Stomach (tissue), 9 donors: ENCODE results near the gene GZF1. TPM values are rescaled to one million over a fixed set of nuclear protein-coding genes. Genes with fewer than 3 reads are reported as not detected.

Experiments used
- DNase-seq, 2 donors: peaks; one replicate each; pipeline versions ENCODE4 v3.0.0 to v3.0.0-alpha.2; 2013 to 2019
- H3K27ac ChIP-seq, 5 donors: fragments of 200-600 bp in 4 of 5; sonication (generic) in 4 of 5; one replicate each; pipeline ENCODE4 v1.5.1; 2013 to 2019; ENCODE audit warnings: mild to moderate bottlenecking in 1 of 5, moderate library complexity in 1 of 5
- H3K27me3 ChIP-seq, 3 donors: fragments of 200-600 bp; sonication (generic); one replicate each; pipeline ENCODE4 v1.5.1; 2017 to 2019; ENCODE audit warnings: mixed run types in 1 of 3
- H3K36me3 ChIP-seq, 4 donors: fragments of 200-600 bp; sonication (generic); 1 replicate in 3 of 4; 2 replicates in 1 of 4; pipeline ENCODE4 v1.5.1; 2016 to 2019
- H3K4me1 ChIP-seq, 4 donors: fragments of 200-600 bp; sonication (generic); one replicate each; pipeline ENCODE4 v1.5.1; 2016 to 2019
- H3K4me3 ChIP-seq, 4 donors: fragments of 200-600 bp; sonication (generic) in 3 of 4; one replicate each; pipeline ENCODE4 v1.5.1; 2016 to 2019; ENCODE audit warnings: mild to moderate bottlenecking in 1 of 4
- H3K9me3 ChIP-seq, 4 donors: fragments of 200-600 bp; sonication (generic); one replicate each; pipeline ENCODE4 v1.5.1; 2016 to 2019
- CTCF ChIP-seq, 7 experiments: fragments of 450-650 bp in 4 of 7; fragments of 200-600 bp in 3 of 7; sonication (generic) in 3 of 7; IDR thresholded peaks; one replicate each; pipeline ENCODE4 v1.5.1; 2016 to 2019; ENCODE audit warnings: antibody characterized with exemption in 7 of 7, control low read depth in 2 of 7, mild to moderate bottlenecking in 1 of 7
- EP300 ChIP-seq: sonication (generic); formaldehyde crosslinking; IDR thresholded peaks from one replicate; pipeline ENCODE4 v1.6.1; 2017; ENCODE audit warnings: antibody characterized with exemption
- POLR2A ChIP-seq, 4 donors: fragments of 450-650 bp; IDR thresholded peaks; one replicate each; pipeline ENCODE4 v1.6.1; 2016; ENCODE audit warnings: antibody characterized with exemption in 4 of 4, control low read depth in 2 of 4, mild to moderate bottlenecking in 1 of 4, moderate library complexity in 1 of 4
- POLR2AphosphoS5 ChIP-seq, 3 donors: sonication (generic); formaldehyde crosslinking; IDR thresholded peaks; one replicate each; pipeline ENCODE4 v1.6.1; 2016; ENCODE audit warnings: antibody characterized with exemption in 3 of 3
- WGBS, 5 donors: extraction: QIAGEN DNeasy Blood & Tissue Kit in 3 of 5; methylation state at CpG; one replicate each; pipeline versions ENCODE4 v1.1.5 to v1.1.7; 2013 to 2018; 5-methylcytosine and 5-hydroxymethylcytosine counted together
- intact Hi-C: fragments of 100-400 bp; cut with DNase I; formaldehyde crosslinking; loops from one replicate; pipeline ENCODE4 v1.15.1; 2023; ENCODE audit warnings: low total_unique reads
- polyA plus RNA-seq, 3 donors: library from polyadenylated mRNA; stranded (reverse); fragments of 200-250 nt; gene quantifications; one replicate each; pipeline ENCODE4 v1.2.3, GENCODE V29; 2013
- total RNA-seq, 5 donors: library from RNA; depleted of rRNA; stranded (reverse); fragments of >200 nt; gene quantifications; one replicate each; pipeline versions ENCODE4 v1.1.0 to v1.2.3, GENCODE V29; 2014 to 2016
- donor health status: healthy with polysubstance abuse.
- donor health status: Bipolar disorder and iron deficiency.
- donor health status: healthy.

Gene GZF1
- total and polyA plus RNA-seq, 8 donors, result 2.9 to 19.7 (median 8.6) TPM

DNA sequence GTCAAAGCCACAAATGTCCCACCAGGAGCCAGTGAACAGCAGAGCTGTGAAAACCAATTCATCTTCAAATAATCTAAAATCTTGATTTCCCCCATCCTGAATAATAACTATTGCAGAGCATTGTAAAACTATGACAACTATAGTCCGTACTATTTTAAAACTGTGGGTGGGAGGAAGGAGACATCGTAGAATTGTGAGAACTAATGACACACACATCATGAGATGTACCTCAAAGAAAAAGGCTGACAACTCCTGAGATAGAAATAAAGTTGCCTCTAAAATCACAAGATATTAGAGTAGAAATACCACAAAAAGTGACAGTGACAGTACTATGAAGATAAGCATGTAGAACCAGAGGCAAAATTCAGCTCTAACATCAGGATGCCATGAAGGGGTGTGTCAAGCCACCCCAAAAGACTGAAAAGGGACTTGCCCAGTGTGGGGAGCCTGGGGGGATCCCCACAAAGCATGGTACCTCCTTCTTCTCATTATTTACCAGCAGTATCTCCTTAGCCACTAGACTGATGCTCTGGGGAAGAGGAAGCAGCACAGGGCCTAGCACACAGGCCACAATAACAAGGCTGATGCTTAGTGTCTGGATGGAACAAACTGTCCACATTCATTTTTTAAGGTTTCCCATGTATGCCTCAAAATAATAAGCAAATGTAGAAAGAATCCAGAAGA, 45.9 kb downstream of the GZF1 start:
- Histone ChIP-seq H3K9me3 (no peaks in the 10 kb centered on the region), H3K27me3 (no peaks in the 10 kb centered on the region), H3K36me3 (no peaks in the 10 kb centered on the region), H3K27ac (no peak overlapping the region), H3K4me1 (peaks cover 12 to 45% (median 23%) of the 10 kb centered on the region in 4 donors), H3K4me3 (no peak overlapping the region)
- DNase-seq, result no peak
- WGBS, 5 donors, result 85 to 92% (median 92%) methylated on average over 2 of the region's 2 CpGs
- TF ChIP-seq POLR2A (IDR thresholded peaks at IDR 0.05) (no peak), EP300 (no peak), POLR2AphosphoS5 (IDR thresholded peaks at IDR 0.05) (no peak), CTCF (IDR thresholded peaks at IDR 0.05) (no peak)
- intact Hi-C loops, result no loop called here

GRCh38 chr20:23408957-23409356, 47.0 kb downstream of the GZF1 start:
- Histone ChIP-seq H3K4me3 (no peak overlapping the region), H3K27me3 (no peaks in the 10 kb centered on the region), H3K4me1 (peaks cover 8 to 44% (median 14%) of the 10 kb centered on the region in 4 donors), H3K36me3 (no peaks in the 10 kb centered on the region), H3K27ac (no peak overlapping the region), H3K9me3 (no peaks in the 10 kb centered on the region)
- WGBS, 5 donors, result 93 to 97% (median 95%) methylated on average over 2 of the region's 2 CpGs
- intact Hi-C loops, result no loop called here
- DNase-seq, result no peak
- TF ChIP-seq EP300, result no peak
- TF ChIP-seq CTCF (IDR thresholded peaks at IDR 0.05), result no peak
- no peak for TF ChIP-seq POLR2AphosphoS5 (IDR thresholded peaks at IDR 0.05)
- no peak for TF ChIP-seq POLR2A (IDR thresholded peaks at IDR 0.05)

DNA sequence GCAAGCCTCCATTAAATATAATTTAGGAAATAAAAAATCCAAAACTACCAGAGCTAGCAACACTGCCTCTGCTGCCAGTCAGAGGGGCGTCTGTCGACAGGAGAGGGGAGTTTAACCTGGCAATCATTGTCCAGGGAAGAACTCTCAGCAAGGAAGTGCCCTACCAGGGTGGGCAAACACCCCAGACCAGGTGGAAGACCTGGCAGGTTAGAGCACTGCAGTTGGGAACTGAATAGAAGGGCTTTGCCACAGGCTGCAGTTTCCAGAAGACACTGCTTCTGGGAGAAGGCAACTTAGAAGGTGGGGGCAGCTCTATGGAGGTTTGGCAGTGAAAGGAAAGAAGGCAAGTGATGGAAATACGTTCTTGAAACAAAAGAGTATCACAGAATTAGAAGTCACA, 47.8 kb downstream of the GZF1 start:
- 82 to 89% (median 86%) methylated on average over 3 of the region's 3 CpGs for whole genome bisulfite sequencing, 5 donors
- no peaks in the 10 kb centered on the region for H3K36me3 ChIP-seq
- no peak overlapping the region for H3K27ac ChIP-seq
- intact Hi-C loops, result no loop called here
- H3K27me3 ChIP-seq, result no peaks in the 10 kb centered on the region
- no peak for DNase-seq
- H3K4me3 ChIP-seq, result no peak overlapping the region
- no peak for TF ChIP-seq CTCF (IDR thresholded peaks at IDR 0.05)
- TF ChIP-seq EP300, result no peak
- no peak for TF ChIP-seq POLR2AphosphoS5 (IDR thresholded peaks at IDR 0.05)
- no peak for TF ChIP-seq POLR2A (IDR thresholded peaks at IDR 0.05)
- H3K4me1 ChIP-seq, result peaks cover 0 to 37% (median 6%) of the 10 kb centered on the region in 4 donors
- no peaks in the 10 kb centered on the region for H3K9me3 ChIP-seq

DNA sequence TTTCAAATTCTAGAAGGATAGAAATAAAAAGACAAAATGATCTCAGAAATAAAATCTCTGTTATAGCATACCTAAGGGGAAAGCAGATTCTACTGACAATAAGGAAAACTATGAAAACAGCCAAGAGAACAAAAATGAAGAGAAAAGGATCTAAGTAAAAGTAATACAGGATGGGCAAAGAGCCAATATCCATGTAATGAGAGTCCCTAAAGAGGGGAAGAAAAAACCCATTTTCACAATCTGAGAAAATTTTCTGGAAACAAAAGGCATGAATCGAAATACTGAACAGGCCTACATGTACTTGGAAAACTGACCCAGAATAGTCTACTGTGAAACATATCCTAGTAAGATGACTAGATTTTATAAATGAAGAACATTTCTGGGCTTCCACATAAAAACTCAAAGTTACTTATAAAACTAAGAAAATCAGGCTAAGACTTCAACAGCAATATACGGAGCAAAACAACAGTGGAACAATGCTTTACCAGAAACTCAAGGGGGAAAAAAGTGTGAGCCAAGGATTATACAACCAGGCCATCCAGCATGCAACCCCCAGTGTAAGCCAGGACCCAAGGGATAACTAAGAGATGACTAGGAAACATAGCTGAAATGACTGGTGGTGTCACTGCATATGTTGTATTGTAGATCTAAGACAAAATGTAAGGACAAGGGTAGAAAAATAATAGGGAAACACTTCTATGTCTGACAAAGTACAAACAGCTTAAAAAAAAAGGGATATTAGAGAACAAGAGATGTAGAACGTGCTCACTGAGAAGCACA, 49.1 kb downstream of the GZF1 start:
- no peaks in the 10 kb centered on the region for H3K9me3 ChIP-seq
- H3K27ac ChIP-seq, result no peak overlapping the region
- intact Hi-C loops, result no loop called here
- H3K4me3 ChIP-seq, result no peak overlapping the region
- no peaks in the 10 kb centered on the region for H3K36me3 ChIP-seq
- H3K27me3 ChIP-seq, result no peaks in the 10 kb centered on the region
- no peak for TF ChIP-seq CTCF (IDR thresholded peaks at IDR 0.05)
- TF ChIP-seq POLR2AphosphoS5 (IDR thresholded peaks at IDR 0.05), result no peak
- TF ChIP-seq EP300, result no peak
- TF ChIP-seq POLR2A (IDR thresholded peaks at IDR 0.05), result no peak
- H3K4me1 ChIP-seq, result peaks cover 4 to 46% (median 14%) of the 10 kb centered on the region in 4 donors
- 87 to 91% (median 88%) methylated on average over 3 of the region's 3 CpGs for WGBS, 5 donors
- DNase-seq, result no peak
